NCI-H146 treated with DMSO at 0.1 percent for 48 hours (cell line): Measurements from ENCODE around the gene POLK.
"Not testable (repeated sequence)": the region's sequence is repeated elsewhere in the genome, so short reads cannot be mapped to it uniquely, and the experiment has no call there.

Source experiments
- DNase-seq: peaks from one replicate; lab custom pipeline; 2025; ENCODE audit not compliant: unreplicated experiment; lab: John Stamatoyannopoulos, UW

The POLK gene

DNA sequence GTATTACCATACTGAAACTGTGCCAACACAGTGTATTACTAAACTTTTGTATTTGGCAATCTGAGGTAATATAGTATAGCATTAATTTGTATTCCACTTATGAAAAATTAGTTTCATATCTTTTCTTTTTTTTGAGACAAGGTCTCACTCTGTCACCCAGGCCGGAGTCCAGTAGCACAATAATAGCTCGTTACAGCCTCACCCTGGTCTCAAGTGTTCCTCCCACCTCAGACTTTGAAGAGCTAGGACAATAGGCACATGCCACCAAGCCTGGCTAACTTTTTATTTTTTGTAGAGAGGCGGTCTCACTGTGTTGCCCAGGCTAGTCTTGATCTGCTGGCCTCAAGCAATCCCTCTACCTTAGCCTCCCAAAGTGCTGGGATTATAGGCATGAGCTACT lies 36.1 kb downstream of the POLK start:
- DNase-seq = no peak

DNA sequence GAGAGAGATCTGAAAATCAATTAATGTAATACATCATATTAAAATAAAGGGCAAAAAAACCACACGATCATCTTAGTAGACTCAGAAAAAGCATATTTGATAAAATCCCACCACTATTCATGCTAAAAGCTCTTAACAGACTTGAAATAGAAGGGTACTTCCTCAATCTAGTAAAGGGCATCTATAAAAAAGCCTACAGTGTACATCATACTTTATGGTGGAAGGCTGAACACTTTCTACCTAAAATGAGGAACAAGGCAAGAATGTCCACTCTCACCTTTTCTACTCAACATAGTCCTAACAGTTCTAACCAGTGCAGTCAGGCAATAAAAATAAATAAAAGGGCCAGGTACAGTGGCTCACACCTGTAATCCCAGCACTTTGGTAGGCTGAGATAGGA lies 38.9 kb downstream of the POLK start:
- no peak for DNase-seq

DNA sequence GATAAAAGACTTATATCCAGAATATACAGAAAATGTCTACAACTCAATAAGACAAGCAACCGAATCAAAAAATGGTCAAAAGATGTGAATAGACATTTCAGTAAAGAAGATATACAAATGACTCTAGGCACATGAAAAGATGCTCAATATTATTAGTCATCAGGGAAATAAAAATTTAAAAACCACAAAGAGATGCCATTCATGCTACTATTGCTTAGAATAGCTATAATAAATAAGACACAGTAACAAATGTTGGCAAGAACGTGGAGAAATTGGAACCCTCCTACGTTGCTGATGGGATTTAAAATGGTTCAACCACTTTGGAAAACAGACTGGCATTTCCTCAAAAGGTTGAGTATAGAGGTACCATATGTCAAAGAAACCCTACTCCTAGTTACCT lies 39.8 kb downstream of the POLK start:
- no peak for DNase-seq

DNA sequence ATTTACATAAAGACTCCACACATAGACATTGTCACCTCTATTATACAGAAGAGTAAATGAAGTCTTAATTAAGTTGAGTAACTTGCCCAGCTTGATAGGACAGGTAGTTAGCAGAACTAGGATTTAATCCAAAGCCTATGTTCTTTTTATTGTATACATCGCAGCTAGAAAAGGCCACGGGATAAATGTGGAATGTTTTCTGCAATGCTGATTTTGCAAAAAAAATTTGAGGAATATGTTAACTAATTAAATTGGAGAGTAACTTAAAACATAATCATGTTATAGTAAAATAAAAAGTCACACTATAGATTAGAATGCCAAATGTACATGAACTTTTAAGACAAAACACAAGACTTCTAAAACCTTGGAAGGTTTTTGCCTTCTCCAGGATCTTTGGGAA lies 41.1 kb downstream of the POLK start:
- no peak for DNase-seq

DNA sequence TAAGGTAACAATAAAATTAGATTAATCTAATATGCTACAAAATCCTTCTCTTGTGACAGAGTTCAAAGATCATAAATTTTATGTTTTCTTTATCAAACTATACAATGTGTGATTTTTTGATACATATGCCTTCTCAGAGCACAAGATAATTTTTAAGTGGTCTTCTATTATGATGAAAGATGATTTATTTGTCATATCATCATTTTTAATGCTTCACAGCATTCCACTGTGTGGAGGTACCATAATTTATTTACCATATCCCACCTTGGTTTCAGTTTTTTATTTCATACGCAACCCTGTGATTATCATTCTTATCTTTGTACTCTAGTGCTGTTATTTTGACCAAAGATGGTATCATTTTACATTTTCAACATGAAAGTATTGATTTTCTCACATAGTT lies 41.7 kb downstream of the POLK start:
- no peak for DNase-seq

DNA sequence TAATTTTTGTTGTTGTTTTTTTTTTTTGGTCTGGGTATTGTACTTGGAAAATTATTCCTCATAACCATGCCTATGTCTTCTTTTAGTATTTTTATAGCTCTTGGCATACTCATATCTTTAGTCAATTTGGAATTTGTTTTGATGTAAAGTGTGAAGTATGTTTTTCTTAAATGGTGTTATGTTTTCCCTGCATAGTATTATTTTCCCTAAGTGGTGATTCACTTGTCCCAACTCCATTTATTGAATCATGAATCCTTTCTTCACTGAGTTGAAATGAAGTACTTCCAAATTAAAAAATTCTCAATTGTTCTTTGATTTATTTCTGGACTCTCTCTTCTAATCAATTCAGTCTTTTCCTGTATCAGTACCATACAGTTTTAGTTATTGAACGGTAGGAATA lies 46.5 kb downstream of the POLK start:
- DNase-seq = no peak

DNA sequence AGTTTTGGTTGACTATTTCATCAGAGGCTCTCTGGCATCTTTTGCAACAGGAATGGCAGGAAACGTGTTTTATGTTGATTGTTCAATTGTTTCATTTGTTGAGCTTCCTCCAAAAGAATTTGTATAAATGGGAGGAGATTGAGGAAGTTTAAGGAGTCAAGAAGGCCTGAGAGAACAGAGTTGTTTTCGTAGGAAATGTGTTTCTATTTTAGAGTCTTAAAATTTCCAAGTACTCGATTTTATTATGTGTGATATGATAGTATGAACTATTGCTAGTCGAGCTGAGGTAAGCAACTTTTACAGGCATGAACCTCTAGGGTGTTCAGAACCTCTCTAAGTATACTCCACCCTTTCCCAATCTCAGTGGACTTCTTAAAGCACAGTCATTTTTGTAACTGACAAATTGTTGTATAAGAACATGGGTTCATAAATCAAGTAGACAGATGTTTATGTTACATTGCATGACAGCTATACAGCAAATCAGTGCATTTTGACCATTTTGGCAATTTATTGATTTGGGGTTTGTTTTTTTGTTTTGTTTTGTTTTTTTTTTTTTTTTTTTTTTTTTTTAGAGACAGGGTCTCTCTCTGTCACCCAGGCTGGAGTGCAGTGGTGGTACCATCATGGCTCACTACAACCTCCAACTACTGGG lies 47.4 kb downstream of the POLK start:
- DNase-seq = no peak

- not testable (repeated sequence) for DNase-seq
Measured at GRCh38 chr5:75560655-75561054, 49.0 kb downstream of the POLK start.

GRCh38 chr5:75565991-75566709 lies 54.5 kb downstream of the POLK start:
- DNase-seq = not testable (repeated sequence)

DNA sequence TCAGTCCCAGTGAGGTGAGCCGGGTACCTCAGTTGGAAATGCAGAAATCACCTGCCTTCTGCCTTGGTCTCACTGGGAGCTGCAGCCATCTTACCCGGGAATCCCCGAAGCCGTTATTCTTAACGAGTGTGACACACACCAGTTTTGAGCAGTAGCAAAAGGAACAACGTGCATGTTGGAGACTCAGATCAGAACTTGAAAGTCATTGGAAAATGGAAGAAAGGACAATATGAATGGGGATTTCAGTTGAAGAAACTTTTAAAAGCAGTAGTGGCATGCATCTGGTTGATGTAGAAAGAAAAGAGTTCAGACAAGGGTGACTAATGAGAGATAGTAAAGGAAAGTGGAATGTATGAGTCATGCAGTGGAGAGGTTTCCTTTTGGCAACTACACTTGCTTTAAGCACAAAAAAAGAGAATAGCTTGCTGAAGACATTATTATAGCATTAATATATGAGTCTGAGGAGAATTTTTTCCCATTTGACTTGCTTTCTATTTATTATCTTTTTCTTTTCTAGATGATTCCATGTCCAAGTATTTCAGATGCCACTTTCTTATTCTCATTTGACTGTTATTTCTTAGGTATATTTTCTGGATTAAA lies 55.1 kb downstream of the POLK start:
- no peak for DNase-seq

- DNase-seq = no peak
Measured at GRCh38 chr5:75567710-75568109, 56.0 kb downstream of the POLK start.

GRCh38 chr5:75568202-75568601 lies 56.5 kb downstream of the POLK start:
- no peak for DNase-seq

GRCh38 chr5:75571547-75571946 lies 59.9 kb downstream of the POLK start:
- no peak for DNase-seq

GRCh38 chr5:75574791-75575190 lies 63.1 kb downstream of the POLK start:
- DNase-seq = no peak

DNA sequence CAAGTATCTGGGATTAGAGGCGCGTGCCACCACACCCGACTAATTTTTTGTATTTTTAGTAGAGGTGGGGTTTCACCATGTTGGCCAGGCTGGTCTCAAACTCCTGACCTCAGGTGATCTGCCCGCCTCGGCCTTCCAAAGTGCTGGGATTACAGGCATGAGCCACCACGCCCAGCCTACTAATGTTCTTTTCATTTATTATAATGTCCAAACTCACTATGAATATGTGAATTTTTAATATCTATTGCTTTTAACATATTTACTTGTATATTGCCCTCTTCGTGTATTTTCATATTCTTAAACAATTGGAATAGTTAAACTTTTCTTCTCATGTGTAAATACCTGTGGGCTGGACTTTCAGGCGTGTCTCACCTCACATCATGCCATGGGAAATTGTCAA lies 66.6 kb downstream of the POLK start:
- DNase-seq = not testable (repeated sequence)

GRCh38 chr5:75584641-75585040 lies 73.0 kb downstream of the POLK start:
- DNase-seq = no peak

GRCh38 chr5:75588666-75589065 lies 77.0 kb downstream of the POLK start:
- no peak for DNase-seq

- no peak for DNase-seq
Measured at GRCh38 chr5:75600535-75600934, 88.8 kb downstream of the POLK start.

DNA sequence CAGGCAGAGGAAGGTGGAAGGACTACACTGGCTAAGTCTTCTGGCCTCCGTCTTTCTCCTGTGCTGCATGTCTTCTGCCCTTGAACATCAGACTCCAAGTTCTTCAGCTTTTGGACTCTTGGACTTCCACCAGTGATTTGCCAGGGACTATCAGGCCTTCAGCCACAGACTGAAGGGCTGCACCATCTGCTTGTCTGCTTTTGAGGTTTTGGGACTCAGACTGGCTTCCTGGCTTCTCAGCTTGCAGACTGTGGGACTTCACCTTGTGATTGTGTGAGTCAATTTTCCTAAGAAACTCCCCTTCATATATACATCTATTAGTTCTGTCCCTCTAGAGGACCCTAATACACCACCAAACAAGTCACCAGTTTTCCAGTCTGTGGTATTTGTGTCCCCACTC lies 89.9 kb downstream of the POLK start:
- DNase-seq = no peak

GRCh38 chr5:75601996-75602395 lies 90.3 kb downstream of the POLK start:
- DNase-seq = no peak

- no peak for DNase-seq
Measured at GRCh38 chr5:75603371-75603770, 91.7 kb downstream of the POLK start.

GRCh38 chr5:75603821-75604220 lies 92.1 kb downstream of the POLK start:
- no peak for DNase-seq
